ENCODE results near the gene KHNYN. TPM values are rescaled to one million over a fixed set of nuclear protein-coding genes. Genes with fewer than 3 reads are reported as not detected.

KHNYN gene
- total RNA-seq, 2 donors from 2014 or later: 46.2 to 46.6 TPM

- H3K27ac ChIP-seq (ENCODE audit: low read depth, low read length): no peak overlapping the region
- 84 to 94% methylated on average over 2 of the region's 2 CpGs for WGBS, 2 experiments (ENCODE audit: insufficient coverage in 1 of 2, insufficient read length in 1 of 2)
- peaks cover 24% of the 10 kb centered on the region for H3K4me1 Mint-ChIP-seq
- peaks cover 49% of the 10 kb centered on the region for H3K36me3 Mint-ChIP-seq (ENCODE audit: low read depth)
- no peaks in the 10 kb centered on the region for H3K9me3 Mint-ChIP-seq
- H3K9me3 ChIP-seq (ENCODE audit: control insufficient read depth, low read length): no peaks in the 10 kb centered on the region
- peaks cover 40% of the 10 kb centered on the region for H3K36me3 ChIP-seq (ENCODE audit: control insufficient read depth, insufficient read depth, low read length)
- H3K4me3 Mint-ChIP-seq: no peak overlapping the region
- H3K27ac Mint-ChIP-seq: no peak overlapping the region
- TF ChIP-seq CTCF (conservative IDR thresholded peaks at IDR 0.05): no peak
- H3K9ac ChIP-seq (ENCODE audit: extremely low read depth, low read length, poor library complexity, severe bottlenecking): no peak overlapping the region
- no peak overlapping the region for H3K4me3 ChIP-seq (ENCODE audit: low read length)
- no peak for DNase-seq
- H3K27me3 Mint-ChIP-seq (ENCODE audit: insufficient read depth): no peaks in the 10 kb centered on the region
- H3K27me3 ChIP-seq (ENCODE audit: control insufficient read depth, insufficient read depth, low read length, poor library complexity, severe bottlenecking): no peaks in the 10 kb centered on the region
- H3K4me1 ChIP-seq (ENCODE audit: control insufficient read depth, insufficient read depth, low read length): peaks cover 26% of the 10 kb centered on the region
These were observed 7.9 kb downstream of the KHNYN start for GRCh38 chr14:24437736-24438067.

GRCh38 chr14:24438223-24439097 is 8.7 kb downstream of the KHNYN start:
- peaks cover 26% of the 10 kb centered on the region for H3K4me1 ChIP-seq (ENCODE audit: control insufficient read depth, insufficient read depth, low read length)
- H3K27ac ChIP-seq (ENCODE audit: low read depth, low read length): no peak overlapping the region
- no peaks in the 10 kb centered on the region for H3K9me3 ChIP-seq (ENCODE audit: control insufficient read depth, low read length)
- no peaks in the 10 kb centered on the region for H3K27me3 ChIP-seq (ENCODE audit: control insufficient read depth, insufficient read depth, low read length, poor library complexity, severe bottlenecking)
- Mint-ChIP-seq H3K36me3 (ENCODE audit: low read depth) (peaks cover 41% of the 10 kb centered on the region), H3K4me1 (peaks cover 27% of the 10 kb centered on the region), H3K27me3 (ENCODE audit: insufficient read depth) (no peaks in the 10 kb centered on the region), H3K27ac (no peak overlapping the region), H3K4me3 (no peak overlapping the region), H3K9me3 (no peaks in the 10 kb centered on the region)
- no peak overlapping the region for H3K9ac ChIP-seq (ENCODE audit: extremely low read depth, low read length, poor library complexity, severe bottlenecking)
- no peak for DNase-seq
- no peak overlapping the region for H3K4me3 ChIP-seq (ENCODE audit: low read length)
- peaks cover 32% of the 10 kb centered on the region for H3K36me3 ChIP-seq (ENCODE audit: control insufficient read depth, insufficient read depth, low read length)
- TF ChIP-seq CTCF (conservative IDR thresholded peaks at IDR 0.05): no peak
- 75 to 83% methylated on average over 7 to 9 of the region's 9 CpGs for WGBS, 2 experiments (ENCODE audit: insufficient coverage in 1 of 2, insufficient read length in 1 of 2)

GRCh38 chr14:24439257-24439656 is 9.5 kb downstream of the KHNYN start:
- 100% methylated on average over 1 of the region's 1 CpG; no CpG with 5 or more reads in 1 of the 2 experiments for WGBS, 2 experiments (ENCODE audit: insufficient coverage in 1 of 2, insufficient read length in 1 of 2)
- H3K4me1 Mint-ChIP-seq: peaks cover 28% of the 10 kb centered on the region
- peaks cover 38% of the 10 kb centered on the region for H3K36me3 Mint-ChIP-seq (ENCODE audit: low read depth)
- no peak overlapping the region for H3K27ac Mint-ChIP-seq
- H3K4me3 Mint-ChIP-seq: no peak overlapping the region
- Histone ChIP-seq H3K9ac (ENCODE audit: extremely low read depth, low read length, poor library complexity, severe bottlenecking) (no peak overlapping the region), H3K4me3 (ENCODE audit: low read length) (peak overlapping the region; percentile 42), H3K4me1 (ENCODE audit: control insufficient read depth, insufficient read depth, low read length) (peaks cover 26% of the 10 kb centered on the region), H3K9me3 (ENCODE audit: control insufficient read depth, low read length) (no peaks in the 10 kb centered on the region), H3K36me3 (ENCODE audit: control insufficient read depth, insufficient read depth, low read length) (peaks cover 27% of the 10 kb centered on the region), H3K27me3 (ENCODE audit: control insufficient read depth, insufficient read depth, low read length, poor library complexity, severe bottlenecking) (no peaks in the 10 kb centered on the region), H3K27ac (ENCODE audit: low read depth, low read length) (no peak overlapping the region)
- DNase-seq: no peak
- no peaks in the 10 kb centered on the region for H3K27me3 Mint-ChIP-seq (ENCODE audit: insufficient read depth)
- no peak for TF ChIP-seq CTCF (conservative IDR thresholded peaks at IDR 0.05)
- H3K9me3 Mint-ChIP-seq: peaks cover 2% of the 10 kb centered on the region

Data from endodermal cell (in vitro differentiated cells).